Measurements from ENCODE around the gene LOXHD1.

LOXHD1 gene, protein sequence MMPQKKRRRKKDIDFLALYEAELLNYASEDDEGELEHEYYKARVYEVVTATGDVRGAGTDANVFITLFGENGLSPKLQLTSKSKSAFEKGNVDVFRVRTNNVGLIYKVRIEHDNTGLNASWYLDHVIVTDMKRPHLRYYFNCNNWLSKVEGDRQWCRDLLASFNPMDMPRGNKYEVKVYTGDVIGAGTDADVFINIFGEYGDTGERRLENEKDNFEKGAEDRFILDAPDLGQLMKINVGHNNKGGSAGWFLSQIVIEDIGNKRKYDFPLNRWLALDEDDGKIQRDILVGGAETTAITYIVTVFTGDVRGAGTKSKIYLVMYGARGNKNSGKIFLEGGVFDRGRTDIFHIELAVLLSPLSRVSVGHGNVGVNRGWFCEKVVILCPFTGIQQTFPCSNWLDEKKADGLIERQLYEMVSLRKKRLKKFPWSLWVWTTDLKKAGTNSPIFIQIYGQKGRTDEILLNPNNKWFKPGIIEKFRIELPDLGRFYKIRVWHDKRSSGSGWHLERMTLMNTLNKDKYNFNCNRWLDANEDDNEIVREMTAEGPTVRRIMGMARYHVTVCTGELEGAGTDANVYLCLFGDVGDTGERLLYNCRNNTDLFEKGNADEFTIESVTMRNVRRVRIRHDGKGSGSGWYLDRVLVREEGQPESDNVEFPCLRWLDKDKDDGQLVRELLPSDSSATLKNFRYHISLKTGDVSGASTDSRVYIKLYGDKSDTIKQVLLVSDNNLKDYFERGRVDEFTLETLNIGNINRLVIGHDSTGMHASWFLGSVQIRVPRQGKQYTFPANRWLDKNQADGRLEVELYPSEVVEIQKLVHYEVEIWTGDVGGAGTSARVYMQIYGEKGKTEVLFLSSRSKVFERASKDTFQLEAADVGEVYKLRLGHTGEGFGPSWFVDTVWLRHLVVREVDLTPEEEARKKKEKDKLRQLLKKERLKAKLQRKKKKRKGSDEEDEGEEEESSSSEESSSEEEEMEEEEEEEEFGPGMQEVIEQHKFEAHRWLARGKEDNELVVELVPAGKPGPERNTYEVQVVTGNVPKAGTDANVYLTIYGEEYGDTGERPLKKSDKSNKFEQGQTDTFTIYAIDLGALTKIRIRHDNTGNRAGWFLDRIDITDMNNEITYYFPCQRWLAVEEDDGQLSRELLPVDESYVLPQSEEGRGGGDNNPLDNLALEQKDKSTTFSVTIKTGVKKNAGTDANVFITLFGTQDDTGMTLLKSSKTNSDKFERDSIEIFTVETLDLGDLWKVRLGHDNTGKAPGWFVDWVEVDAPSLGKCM (N-terminal part only)
- long read RNA-seq, result 0 reads

DNA sequence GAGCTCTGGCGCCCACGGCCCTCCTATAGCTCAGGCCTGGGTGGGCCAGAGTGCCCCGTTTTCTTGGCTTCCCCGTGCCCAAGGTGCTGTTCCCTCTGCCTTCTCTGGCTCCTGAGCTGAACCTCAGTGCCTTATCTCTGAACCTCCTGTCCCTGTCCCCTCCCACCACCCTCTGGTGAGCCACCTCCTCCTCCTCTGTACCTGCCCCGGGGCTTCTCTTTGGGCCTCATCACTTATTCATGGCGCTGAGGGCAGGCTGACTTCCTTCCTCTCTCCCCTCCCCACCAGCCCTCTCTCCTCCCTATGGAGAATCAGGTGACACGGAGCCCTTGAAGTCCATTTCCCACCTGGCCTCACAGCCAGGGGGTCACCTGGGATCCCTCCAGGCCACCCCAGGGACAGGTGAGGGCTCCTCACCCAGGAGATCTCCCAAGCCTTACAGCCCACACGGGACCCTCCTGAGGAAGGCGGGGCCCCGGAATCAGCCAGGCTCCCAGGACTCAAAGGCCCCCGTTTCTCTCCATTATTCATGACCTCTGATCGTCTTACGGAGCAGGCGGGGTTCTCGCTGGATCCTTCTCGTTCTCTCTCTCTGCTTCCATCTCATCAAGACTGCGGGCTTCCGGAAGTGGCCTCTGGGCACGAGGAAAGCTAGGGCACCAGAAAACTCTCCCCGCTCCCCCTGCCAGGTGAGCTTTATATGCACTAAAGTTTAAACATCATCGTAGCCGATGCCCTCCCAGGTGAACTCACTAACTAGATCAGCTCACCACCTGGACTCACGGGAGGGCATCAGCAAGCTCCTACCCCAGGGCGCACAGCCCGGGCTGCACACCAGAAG is at the start of gene LOXHD1:
Gene LOXHD1, minus strand, starts transcription at position 106 of the 841 bp plus-strand sequence. CDS start 187 bp downstream, outside the sequence.
- Histone ChIP-seq H3K4me3 (replicated peaks; ENCODE audit: insufficient read depth, low read length) (no peak within 1 kb of the TSS), H3K27ac (replicated peaks) (no peak within 1 kb of the TSS), H3K27me3 (ENCODE audit: insufficient read depth, poor library complexity, severe bottlenecking) (peaks cover 2% of the 10 kb centered on the region)
- DNase-seq (ENCODE audit: low read depth in 1 of 2, low spot score in 1 of 2), result no peak
- TF ChIP-seq GABPA (IDR thresholded peaks at IDR 0.05; ENCODE audit: low read depth), result no peak
- TF ChIP-seq, protein P1, sequence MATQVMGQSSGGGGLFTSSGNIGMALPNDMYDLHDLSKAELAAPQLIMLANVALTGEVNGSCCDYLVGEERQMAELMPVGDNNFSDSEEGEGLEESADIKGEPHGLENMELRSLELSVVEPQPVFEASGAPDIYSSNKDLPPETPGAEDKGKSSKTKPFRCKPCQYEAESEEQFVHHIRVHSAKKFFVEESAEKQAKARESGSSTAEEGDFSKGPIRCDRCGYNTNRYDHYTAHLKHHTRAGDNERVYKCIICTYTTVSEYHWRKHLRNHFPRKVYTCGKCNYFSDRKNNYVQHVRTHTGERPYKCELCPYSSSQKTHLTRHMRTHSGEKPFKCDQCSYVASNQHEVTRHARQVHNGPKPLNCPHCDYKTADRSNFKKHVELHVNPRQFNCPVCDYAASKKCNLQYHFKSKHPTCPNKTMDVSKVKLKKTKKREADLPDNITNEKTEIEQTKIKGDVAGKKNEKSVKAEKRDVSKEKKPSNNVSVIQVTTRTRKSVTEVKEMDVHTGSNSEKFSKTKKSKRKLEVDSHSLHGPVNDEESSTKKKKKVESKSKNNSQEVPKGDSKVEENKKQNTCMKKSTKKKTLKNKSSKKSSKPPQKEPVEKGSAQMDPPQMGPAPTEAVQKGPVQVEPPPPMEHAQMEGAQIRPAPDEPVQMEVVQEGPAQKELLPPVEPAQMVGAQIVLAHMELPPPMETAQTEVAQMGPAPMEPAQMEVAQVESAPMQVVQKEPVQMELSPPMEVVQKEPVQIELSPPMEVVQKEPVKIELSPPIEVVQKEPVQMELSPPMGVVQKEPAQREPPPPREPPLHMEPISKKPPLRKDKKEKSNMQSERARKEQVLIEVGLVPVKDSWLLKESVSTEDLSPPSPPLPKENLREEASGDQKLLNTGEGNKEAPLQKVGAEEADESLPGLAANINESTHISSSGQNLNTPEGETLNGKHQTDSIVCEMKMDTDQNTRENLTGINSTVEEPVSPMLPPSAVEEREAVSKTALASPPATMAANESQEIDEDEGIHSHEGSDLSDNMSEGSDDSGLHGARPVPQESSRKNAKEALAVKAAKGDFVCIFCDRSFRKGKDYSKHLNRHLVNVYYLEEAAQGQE (IDR thresholded peaks at IDR 0.05; ENCODE audit: insufficient replicate concordance, low read depth), result no peak
- TF ChIP-seq SPI1 (IDR thresholded peaks at IDR 0.05; ENCODE audit: borderline replicate concordance, low read depth), result no peak
- TF ChIP-seq POLR2AphosphoS5 (IDR thresholded peaks at IDR 0.05; ENCODE audit: low read depth), result no peak
- TF ChIP-seq, protein P2, sequence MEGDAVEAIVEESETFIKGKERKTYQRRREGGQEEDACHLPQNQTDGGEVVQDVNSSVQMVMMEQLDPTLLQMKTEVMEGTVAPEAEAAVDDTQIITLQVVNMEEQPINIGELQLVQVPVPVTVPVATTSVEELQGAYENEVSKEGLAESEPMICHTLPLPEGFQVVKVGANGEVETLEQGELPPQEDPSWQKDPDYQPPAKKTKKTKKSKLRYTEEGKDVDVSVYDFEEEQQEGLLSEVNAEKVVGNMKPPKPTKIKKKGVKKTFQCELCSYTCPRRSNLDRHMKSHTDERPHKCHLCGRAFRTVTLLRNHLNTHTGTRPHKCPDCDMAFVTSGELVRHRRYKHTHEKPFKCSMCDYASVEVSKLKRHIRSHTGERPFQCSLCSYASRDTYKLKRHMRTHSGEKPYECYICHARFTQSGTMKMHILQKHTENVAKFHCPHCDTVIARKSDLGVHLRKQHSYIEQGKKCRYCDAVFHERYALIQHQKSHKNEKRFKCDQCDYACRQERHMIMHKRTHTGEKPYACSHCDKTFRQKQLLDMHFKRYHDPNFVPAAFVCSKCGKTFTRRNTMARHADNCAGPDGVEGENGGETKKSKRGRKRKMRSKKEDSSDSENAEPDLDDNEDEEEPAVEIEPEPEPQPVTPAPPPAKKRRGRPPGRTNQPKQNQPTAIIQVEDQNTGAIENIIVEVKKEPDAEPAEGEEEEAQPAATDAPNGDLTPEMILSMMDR (IDR thresholded peaks at IDR 0.05; ENCODE audit: insufficient read depth, low read length), result no peak

DNA sequence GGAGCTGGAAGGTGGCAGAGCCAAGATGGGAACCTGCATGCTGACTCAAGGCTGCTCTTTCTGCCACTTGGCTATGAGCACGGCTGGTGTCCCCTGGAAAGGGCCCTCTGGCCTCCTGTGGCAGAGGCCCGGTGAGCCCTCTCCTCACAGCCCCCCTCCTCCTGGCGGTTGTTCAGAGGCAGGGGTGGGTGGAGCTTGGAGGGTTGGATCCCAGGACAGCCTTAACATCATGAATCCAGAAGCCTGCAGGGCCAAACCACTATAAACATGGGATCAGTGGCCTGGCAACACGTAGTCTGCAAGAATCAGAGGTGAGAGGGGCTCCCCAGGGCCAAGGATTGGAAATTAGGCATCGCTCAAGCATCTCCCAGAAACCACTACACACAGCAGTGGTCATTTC is 48.5 kb upstream of the LOXHD1 start:
- Histone ChIP-seq H3K27ac (replicated peaks) (no peak overlapping the region), H3K27me3 (ENCODE audit: insufficient read depth, poor library complexity, severe bottlenecking) (no peaks in the 10 kb centered on the region), H3K4me3 (replicated peaks; ENCODE audit: insufficient read depth, low read length) (no peak overlapping the region)
- no peak for DNase-seq (ENCODE audit: low read depth in 1 of 2, low spot score in 1 of 2)
- TF ChIP-seq, protein P2 (IDR thresholded peaks at IDR 0.05; ENCODE audit: insufficient read depth, low read length), result no peak
- TF ChIP-seq, protein P1 (IDR thresholded peaks at IDR 0.05; ENCODE audit: insufficient replicate concordance, low read depth), result no peak
- TF ChIP-seq POLR2AphosphoS5 (IDR thresholded peaks at IDR 0.05; ENCODE audit: low read depth), result no peak
- no peak for TF ChIP-seq SPI1 (IDR thresholded peaks at IDR 0.05; ENCODE audit: borderline replicate concordance, low read depth)
- TF ChIP-seq GABPA (IDR thresholded peaks at IDR 0.05; ENCODE audit: low read depth), result no peak

DNA sequence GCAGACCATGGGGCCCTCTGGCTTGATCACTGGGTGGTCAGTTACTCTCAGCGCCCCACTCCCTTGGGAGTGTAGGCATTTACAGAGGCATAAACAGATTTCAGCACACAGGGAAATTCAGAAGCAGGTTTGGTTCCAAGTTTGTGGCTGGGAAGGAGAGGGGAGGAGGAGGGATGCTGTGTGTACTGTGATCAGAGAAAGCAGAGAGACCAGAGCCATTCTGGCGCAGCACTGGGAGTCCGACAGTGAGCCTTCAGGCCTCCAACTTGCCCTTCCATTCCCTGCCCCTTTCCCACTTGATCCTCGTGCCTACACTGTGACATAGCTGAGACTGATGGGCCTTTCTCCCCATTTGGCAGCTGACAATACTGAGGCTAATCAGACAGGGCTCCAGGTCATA is 47.8 kb upstream of the LOXHD1 start:
- H3K27me3 ChIP-seq (ENCODE audit: insufficient read depth, poor library complexity, severe bottlenecking), result no peaks in the 10 kb centered on the region
- TF ChIP-seq, protein P1 (IDR thresholded peaks at IDR 0.05; ENCODE audit: insufficient replicate concordance, low read depth), result no peak
- TF ChIP-seq, protein P2 (IDR thresholded peaks at IDR 0.05; ENCODE audit: insufficient read depth, low read length), result no peak
- TF ChIP-seq POLR2AphosphoS5 (IDR thresholded peaks at IDR 0.05; ENCODE audit: low read depth) (no peak), GABPA (IDR thresholded peaks at IDR 0.05; ENCODE audit: low read depth) (no peak), SPI1 (IDR thresholded peaks at IDR 0.05; ENCODE audit: borderline replicate concordance, low read depth) (no peak)
- no peak for DNase-seq (ENCODE audit: low read depth in 1 of 2, low spot score in 1 of 2)
- no peak overlapping the region for H3K27ac ChIP-seq (replicated peaks)
- no peak overlapping the region for H3K4me3 ChIP-seq (replicated peaks; ENCODE audit: insufficient read depth, low read length)
